HG02884 (cell line): ENCODE data around the gene RBKS.
A peak's percentile ranks its signal among the peaks of the same experiment; 100 is the strongest.

Experiments used
- ATAC-seq: cut with Tn5 transposase; IDR thresholded peaks from one replicate; pipeline ENCODE4 v1.9.1; 2021; ENCODE audit warnings: mild to moderate bottlenecking, moderate library complexity; ENCODE audit not compliant: unreplicated experiment

Gene RBKS

GRCh38 chr2:27803046-27803445, 87.1 kb downstream of the RBKS start:
- no peak for ATAC-seq

- ATAC-seq, result no peak
Observed at GRCh38 chr2:27802547-27802946, 87.6 kb downstream of the RBKS start.

- ATAC-seq, result no peak
Observed at GRCh38 chr2:27800856-27801255, 89.3 kb downstream of the RBKS start.

GRCh38 chr2:27799646-27800010, 90.6 kb downstream of the RBKS start:
- no peak for ATAC-seq

- no peak for ATAC-seq
Observed at GRCh38 chr2:27798948-27799645, 91.1 kb downstream of the RBKS start.

- no peak for ATAC-seq
Observed at GRCh38 chr2:27798486-27798885, 91.7 kb downstream of the RBKS start.

- no peak for ATAC-seq
Observed at GRCh38 chr2:27797841-27798240, 92.3 kb downstream of the RBKS start.

- no peak for ATAC-seq
Observed at GRCh38 chr2:27796791-27797765, 93.1 kb downstream of the RBKS start.

GRCh38 chr2:27795868-27796277, 94.3 kb downstream of the RBKS start:
- no peak for ATAC-seq

- no peak for ATAC-seq
Observed at GRCh38 chr2:27795093-27795834, 94.9 kb downstream of the RBKS start.

- no peak for ATAC-seq
Observed at GRCh38 chr2:27792759-27793158, 97.4 kb downstream of the RBKS start.

- no peak for ATAC-seq
Observed at GRCh38 chr2:27790796-27791195, 99.4 kb downstream of the RBKS start.

- ATAC-seq, result no peak
Observed at GRCh38 chr2:27782701-27783100, 107.5 kb downstream of the RBKS start.

- ATAC-seq, result no peak
Observed at GRCh38 chr2:27781496-27781895, 108.7 kb downstream of the RBKS start.

GRCh38 chr2:27779417-27780055, 110.7 kb downstream of the RBKS start:
- no peak for ATAC-seq

GRCh38 chr2:27776696-27777095, 113.5 kb downstream of the RBKS start:
- no peak for ATAC-seq

- no peak for ATAC-seq
Observed at GRCh38 chr2:27776097-27776496, 114.1 kb downstream of the RBKS start.

GRCh38 chr2:27773959-27774358, 116.2 kb downstream of the RBKS start:
- ATAC-seq, result no peak

- no peak for ATAC-seq
Observed at GRCh38 chr2:27772804-27773203, 117.4 kb downstream of the RBKS start.

- peak; percentile 96 for ATAC-seq
Observed at GRCh38 chr2:27771548-27772335, 118.4 kb downstream of the RBKS start, which contains the start of gene MRPL33. Gene MRPL33 (plus strand): TSS chr2:27771719. CDS start chr2:27771778, 59 bp downstream.
